ENCODE results near the gene IRF8.
"Not testable (repeated sequence)": the region's sequence is repeated elsewhere in the genome, so short reads cannot be mapped to it uniquely, and the experiment has no call there.

The IRF8 gene

DNA sequence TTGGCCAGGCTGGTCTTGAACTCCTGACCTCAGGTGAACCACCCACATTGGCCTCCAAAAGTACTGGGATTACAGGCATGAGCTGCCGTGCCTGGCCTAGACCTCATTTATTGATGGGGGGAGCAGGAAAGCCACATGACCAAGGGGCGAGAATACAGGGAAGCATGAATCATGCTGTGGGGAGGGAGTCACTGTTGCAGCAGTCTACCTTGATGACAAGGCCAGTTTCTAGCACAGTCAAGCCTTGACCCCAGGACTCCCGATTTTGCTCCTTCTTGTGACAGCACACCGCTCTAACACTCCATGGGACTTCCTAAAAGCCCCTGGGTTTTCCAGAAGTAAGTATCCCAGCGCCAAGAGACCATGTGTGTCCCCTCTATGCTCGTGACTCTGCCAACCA is 42.9 kb upstream of the IRF8 start:
- no peak for TF ChIP-seq ZFX (IDR thresholded peaks at IDR 0.05; ENCODE audit: borderline replicate concordance)
- TF ChIP-seq, protein P1, sequence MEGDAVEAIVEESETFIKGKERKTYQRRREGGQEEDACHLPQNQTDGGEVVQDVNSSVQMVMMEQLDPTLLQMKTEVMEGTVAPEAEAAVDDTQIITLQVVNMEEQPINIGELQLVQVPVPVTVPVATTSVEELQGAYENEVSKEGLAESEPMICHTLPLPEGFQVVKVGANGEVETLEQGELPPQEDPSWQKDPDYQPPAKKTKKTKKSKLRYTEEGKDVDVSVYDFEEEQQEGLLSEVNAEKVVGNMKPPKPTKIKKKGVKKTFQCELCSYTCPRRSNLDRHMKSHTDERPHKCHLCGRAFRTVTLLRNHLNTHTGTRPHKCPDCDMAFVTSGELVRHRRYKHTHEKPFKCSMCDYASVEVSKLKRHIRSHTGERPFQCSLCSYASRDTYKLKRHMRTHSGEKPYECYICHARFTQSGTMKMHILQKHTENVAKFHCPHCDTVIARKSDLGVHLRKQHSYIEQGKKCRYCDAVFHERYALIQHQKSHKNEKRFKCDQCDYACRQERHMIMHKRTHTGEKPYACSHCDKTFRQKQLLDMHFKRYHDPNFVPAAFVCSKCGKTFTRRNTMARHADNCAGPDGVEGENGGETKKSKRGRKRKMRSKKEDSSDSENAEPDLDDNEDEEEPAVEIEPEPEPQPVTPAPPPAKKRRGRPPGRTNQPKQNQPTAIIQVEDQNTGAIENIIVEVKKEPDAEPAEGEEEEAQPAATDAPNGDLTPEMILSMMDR (IDR thresholded peaks at IDR 0.05): no peak
- no peak overlapping the region for H3K27ac ChIP-seq

DNA sequence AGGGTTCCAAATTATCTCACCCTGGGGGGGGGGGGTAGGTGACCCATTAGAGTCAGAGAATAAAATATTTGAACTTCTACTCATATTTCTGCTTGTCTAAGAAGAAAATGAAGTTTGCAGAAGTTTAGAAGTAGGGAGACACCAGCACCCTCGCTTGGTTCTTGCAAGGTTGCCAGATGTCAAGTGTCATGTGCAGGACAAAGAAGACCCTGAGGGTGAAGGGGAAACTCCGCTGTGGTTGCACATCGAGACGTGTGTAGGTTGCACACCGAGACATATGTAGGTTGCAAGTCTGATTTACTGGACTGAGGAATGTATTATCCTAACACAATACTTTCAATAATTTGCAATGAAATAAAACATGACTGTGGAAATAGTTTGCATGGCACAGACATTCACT is 42.4 kb upstream of the IRF8 start:
- no peak overlapping the region for H3K27ac ChIP-seq
- TF ChIP-seq, protein P1 (IDR thresholded peaks at IDR 0.05): no peak
- TF ChIP-seq ZFX (IDR thresholded peaks at IDR 0.05; ENCODE audit: borderline replicate concordance): no peak

DNA sequence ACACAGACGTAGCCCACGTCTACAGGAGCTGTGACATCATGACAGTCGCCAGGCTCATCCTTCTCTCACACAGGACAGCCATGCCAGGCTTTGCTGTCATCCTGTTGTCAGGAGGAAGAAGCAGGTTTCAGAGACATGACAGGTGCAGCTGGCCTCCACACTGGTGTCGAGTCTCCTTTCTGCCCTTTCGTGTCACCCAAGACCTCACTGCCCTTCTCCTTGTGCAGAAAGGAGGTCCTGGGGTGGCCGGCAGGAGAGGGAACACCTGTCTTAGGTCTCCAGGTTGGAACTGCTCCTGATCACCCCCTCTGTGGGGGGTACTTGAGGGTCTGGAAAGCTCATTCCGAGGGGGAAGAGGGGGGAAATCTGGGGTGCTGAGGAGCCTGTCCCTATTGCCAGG is 41.6 kb upstream of the IRF8 start:
- TF ChIP-seq ZFX (IDR thresholded peaks at IDR 0.05; ENCODE audit: borderline replicate concordance): no peak
- TF ChIP-seq, protein P1 (IDR thresholded peaks at IDR 0.05): no peak
- no peak overlapping the region for H3K27ac ChIP-seq

DNA sequence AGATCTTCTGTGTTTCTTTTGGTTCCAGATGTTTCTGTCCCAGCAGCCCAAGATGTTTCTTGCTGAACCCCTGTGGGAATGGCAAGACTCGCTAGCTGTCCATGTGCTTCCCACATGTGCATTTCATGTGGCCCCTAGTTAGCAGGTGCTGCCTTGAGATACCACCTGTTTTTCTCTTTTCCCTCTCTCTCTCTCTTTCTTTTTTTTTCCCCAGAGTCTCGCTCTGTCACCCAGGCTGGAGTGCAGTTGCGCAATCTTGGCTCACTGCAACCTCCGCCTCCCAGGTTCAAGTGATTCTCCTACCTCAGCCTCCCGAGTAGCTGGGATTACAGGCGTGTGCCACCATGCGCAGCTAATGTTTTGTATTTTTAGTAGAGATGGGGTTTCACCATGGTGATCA is 40.4 kb upstream of the IRF8 start:
- H3K27ac ChIP-seq: not testable (repeated sequence)

DNA sequence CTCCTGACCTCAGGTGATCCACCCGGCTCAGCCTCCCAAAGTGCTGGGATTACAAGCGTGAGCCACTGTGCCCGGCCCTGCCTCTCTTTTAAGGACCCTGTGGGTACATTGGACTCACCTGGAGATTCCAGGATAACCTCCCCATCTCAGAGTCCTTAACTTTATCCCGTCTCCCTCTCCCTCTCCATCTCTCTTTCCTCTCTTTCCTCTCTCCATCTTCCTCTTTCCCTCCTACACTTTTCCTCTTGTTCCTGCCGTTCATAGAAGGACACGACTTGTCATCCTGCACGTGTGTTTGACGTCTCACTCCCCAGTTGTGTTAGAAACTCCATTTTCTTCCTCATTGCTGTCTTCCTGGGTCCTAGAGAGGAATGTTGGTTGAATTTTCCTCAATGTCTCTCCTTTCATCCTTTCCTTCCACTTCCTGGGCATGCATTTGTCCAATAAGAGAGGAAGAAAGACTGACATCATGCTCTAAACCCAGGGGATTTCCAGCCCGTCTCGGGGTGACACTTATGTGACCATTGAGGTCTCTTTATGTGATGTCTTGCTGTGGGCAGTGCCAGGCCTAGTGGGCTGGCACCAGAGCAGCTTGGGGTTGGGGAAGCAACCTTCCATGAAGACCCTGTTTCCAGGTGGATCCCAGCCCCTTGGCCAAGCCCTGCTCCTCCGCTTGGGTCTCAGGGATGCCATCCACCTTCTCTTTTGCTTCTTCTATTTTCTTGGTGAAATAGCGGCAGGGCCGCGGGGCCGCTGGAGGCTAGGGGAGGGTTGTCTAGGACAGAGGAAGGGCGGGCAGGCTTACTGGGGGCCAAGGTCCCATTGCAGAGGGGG is 39.8 kb upstream of the IRF8 start:
- H3K27ac ChIP-seq: no peak overlapping the region
- TF ChIP-seq, protein P1 (IDR thresholded peaks at IDR 0.05): no peak
- no peak for TF ChIP-seq ZFX (IDR thresholded peaks at IDR 0.05; ENCODE audit: borderline replicate concordance)

DNA sequence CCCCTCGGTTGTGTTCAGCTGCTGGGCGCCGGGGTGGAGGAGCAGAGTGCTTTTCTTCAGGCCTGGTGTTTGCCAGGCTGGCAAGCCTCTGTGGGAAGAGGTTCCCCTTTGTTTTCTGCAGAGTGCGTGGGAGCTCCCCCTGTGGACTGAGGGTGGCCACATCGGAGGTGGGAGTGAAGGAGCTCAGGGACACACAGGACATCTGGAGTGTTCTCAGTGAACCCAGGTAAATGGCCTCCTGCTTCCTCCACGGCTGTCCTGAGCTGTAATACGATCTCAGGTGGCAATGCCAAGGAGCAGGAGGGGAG is 39.2 kb upstream of the IRF8 start:
- no peak overlapping the region for H3K27ac ChIP-seq
- TF ChIP-seq, protein P1 (IDR thresholded peaks at IDR 0.05): no peak
- no peak for TF ChIP-seq ZFX (IDR thresholded peaks at IDR 0.05; ENCODE audit: borderline replicate concordance)

DNA sequence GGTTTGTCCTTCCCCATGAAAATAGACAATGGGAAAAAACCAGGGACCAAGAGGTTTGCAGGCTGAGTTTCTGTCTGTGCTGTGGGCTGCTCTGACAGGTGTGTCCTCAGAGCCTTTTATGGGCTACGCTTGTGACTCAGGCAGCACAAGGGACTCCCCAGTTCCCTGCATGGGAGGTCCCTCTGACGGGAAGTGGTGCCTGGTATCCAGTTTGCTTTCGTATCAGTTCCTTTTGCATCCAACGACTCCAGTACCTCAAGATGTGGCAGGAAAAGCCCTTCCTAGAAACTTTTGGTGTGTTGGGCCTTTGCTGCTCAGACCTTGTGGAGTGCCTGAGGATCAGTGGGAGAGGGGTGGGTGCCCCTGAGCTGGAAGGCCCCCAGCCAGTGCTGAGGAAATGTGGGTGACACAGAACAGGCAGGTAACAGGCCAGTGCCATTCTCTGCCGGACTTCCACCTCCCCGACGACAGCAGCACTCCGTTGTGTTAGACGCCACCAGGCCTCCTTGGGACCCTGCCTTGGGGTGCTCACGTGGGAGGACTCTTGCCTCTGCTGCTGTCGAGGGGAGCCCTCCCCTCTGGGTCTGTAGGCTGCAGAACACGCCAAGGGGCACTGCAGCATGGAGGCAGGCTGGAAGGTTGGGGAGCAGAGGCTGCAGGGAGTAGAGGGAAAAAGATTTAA is 38.4 kb upstream of the IRF8 start:
- TF ChIP-seq, protein P1 (IDR thresholded peaks at IDR 0.05): no peak
- no peak for TF ChIP-seq ZFX (IDR thresholded peaks at IDR 0.05; ENCODE audit: borderline replicate concordance)
- H3K27ac ChIP-seq: no peak overlapping the region
